Stomach smooth muscle (tissue), 2 donors: ENCODE measurements around the gene EN1.

Source experiments
- H3K27ac ChIP-seq: one replicate; pipeline ENCODE4 v1.7.0; 2013; ENCODE audit warnings: mild to moderate bottlenecking, low read length, inconsistent platforms
- H3K27me3 ChIP-seq, 2 donors: one replicate each; pipeline ENCODE4 v1.7.0; 2013; ENCODE audit warnings: low read length in 2 of 2; ENCODE audit not compliant: insufficient read depth in 2 of 2, control insufficient read depth in 1 of 2
- H3K36me3 ChIP-seq, 2 donors: one replicate each; pipeline ENCODE4 v1.7.0; 2013; ENCODE audit warnings: low read length in 2 of 2; ENCODE audit not compliant: control insufficient read depth in 2 of 2, insufficient read depth in 2 of 2
- H3K4me1 ChIP-seq: one replicate; pipeline ENCODE4 v1.7.0; 2013; ENCODE audit warnings: low read length; ENCODE audit not compliant: control insufficient read depth, insufficient read depth
- H3K4me3 ChIP-seq, 2 donors: one replicate each; pipeline ENCODE4 v1.7.0; 2013; ENCODE audit warnings: low read length in 2 of 2
- H3K9ac ChIP-seq, 2 donors: one replicate each; pipeline ENCODE4 v1.7.0; 2013; ENCODE audit warnings: low read length in 2 of 2, mild to moderate bottlenecking in 1 of 2
- H3K9me3 ChIP-seq, 2 donors: one replicate each; pipeline ENCODE4 v1.7.0; 2013; ENCODE audit warnings: low read length in 2 of 2; ENCODE audit not compliant: control insufficient read depth in 2 of 2
- donor health status: healthy.
- donor health status: Pancreatic carcinoma.

The EN1 gene

DNA sequence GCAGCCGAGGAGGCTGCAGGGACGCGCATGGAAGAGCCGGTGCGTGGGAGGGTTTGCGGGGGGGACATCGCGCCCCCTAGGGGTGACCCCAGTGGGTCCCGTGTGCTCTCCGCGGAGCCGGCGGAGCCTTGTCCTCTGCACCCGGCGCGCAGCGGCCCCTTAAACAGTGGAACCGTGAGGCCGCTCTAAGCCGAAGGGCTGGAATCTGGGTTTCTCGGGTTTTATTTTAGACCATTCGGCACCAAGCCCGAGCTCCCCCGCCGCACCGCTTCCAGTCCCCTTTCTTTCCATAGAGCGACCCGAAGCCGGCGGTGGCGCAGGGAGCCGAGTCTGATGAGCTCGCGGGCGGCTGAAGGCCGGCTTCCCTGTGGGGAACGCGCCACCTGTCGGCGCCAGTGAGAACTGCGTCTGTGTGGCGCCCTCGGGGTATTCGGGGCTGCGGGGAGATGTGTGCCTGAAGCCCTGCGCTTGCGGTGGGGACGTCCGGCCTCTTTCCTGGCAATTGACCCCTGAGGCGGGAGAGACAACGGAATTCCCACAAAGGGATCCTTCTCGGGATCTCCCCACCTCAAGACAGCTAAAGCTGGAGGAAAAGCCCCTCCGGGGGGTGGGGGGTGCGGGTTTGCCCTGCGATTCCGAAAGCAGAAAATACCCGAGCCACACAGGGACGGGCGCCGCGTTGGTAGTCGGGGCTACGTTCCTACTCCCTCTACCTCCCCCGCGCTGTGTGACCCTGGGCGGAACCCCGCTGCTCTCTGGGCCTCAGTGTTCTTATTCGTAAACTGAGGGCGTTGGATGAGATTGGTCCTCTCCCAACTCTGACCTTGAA is 8.2 kb upstream of the EN1 start:
- Histone ChIP-seq H3K4me3 (peak overlapping the region; percentile 29 to 52), H3K9ac (no peak overlapping the region), H3K9me3 (no peaks in the 10 kb centered on the region), H3K27ac (no peak overlapping the region), H3K4me1 (peaks cover 29% of the 10 kb centered on the region), H3K36me3 (no peaks in the 10 kb centered on the region), H3K27me3 (peaks cover 90 to 96% of the 10 kb centered on the region in 2 donors)

GRCh38 chr2:118854507-118855345 is 7.3 kb upstream of the EN1 start:
- Histone ChIP-seq H3K4me3 (no peak overlapping the region), H3K36me3 (no peaks in the 10 kb centered on the region), H3K4me1 (peaks cover 29% of the 10 kb centered on the region), H3K9me3 (no peaks in the 10 kb centered on the region), H3K9ac (no peak overlapping the region), H3K27me3 (peaks cover 91 to 100% of the 10 kb centered on the region in 2 donors), H3K27ac (no peak overlapping the region)

GRCh38 chr2:118853651-118854291 is 6.3 kb upstream of the EN1 start:
- peaks cover 92 to 100% of the 10 kb centered on the region in 2 donors for H3K27me3 ChIP-seq
- no peaks in the 10 kb centered on the region for H3K36me3 ChIP-seq
- no peaks in the 10 kb centered on the region for H3K9me3 ChIP-seq
- peaks cover 31% of the 10 kb centered on the region for H3K4me1 ChIP-seq
- no peak overlapping the region for H3K4me3 ChIP-seq
- H3K27ac ChIP-seq = no peak overlapping the region
- H3K9ac ChIP-seq = no peak overlapping the region

DNA sequence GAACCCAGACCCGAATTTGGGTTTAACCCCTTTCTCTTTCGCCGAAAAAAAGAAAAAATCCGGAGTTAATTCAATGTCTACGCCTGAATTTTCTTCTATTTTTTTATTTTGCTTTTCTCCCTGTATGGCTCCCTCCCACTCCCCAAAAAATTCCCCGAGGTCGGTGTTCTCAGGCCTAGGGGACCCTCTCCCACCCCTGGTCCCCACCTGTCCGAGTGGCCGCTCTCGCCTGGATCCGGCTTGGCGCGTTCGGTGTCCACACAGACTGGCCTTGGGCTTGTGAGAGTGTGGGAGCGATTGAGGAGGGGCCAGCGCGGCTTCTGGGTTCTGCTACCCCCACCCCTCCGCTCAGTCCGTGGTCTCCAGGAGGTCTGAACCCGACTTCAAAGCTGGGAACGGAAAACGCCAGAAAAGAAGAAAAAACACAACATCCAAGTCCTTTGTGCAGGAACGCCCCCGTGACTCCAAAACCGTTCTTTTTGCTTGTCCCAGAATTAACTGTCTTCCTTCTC is 5.7 kb upstream of the EN1 start:
- H3K9ac ChIP-seq = no peak overlapping the region
- H3K4me1 ChIP-seq = peaks cover 36% of the 10 kb centered on the region
- H3K27ac ChIP-seq = no peak overlapping the region
- no peaks in the 10 kb centered on the region for H3K36me3 ChIP-seq
- H3K27me3 ChIP-seq = peaks cover 92 to 100% of the 10 kb centered on the region in 2 donors
- H3K9me3 ChIP-seq = no peaks in the 10 kb centered on the region
- no peak overlapping the region for H3K4me3 ChIP-seq

GRCh38 chr2:118852605-118853128 is 5.2 kb upstream of the EN1 start:
- H3K4me3 ChIP-seq = no peak overlapping the region
- no peaks in the 10 kb centered on the region for H3K9me3 ChIP-seq
- no peaks in the 10 kb centered on the region for H3K36me3 ChIP-seq
- no peak overlapping the region for H3K9ac ChIP-seq
- peaks cover 38% of the 10 kb centered on the region for H3K4me1 ChIP-seq
- H3K27me3 ChIP-seq = peaks cover 92 to 100% of the 10 kb centered on the region in 2 donors
- no peak overlapping the region for H3K27ac ChIP-seq

GRCh38 chr2:118851650-118852049 is 4.2 kb upstream of the EN1 start:
- Histone ChIP-seq H3K9ac (no peak overlapping the region), H3K27ac (no peak overlapping the region), H3K36me3 (no peaks in the 10 kb centered on the region), H3K4me1 (peaks cover 34% of the 10 kb centered on the region), H3K4me3 (no peak overlapping the region), H3K9me3 (no peaks in the 10 kb centered on the region), H3K27me3 (peaks cover 83 to 99% of the 10 kb centered on the region in 2 donors)

- H3K27me3 ChIP-seq = peaks cover 79 to 97% of the 10 kb centered on the region in 2 donors
- H3K4me1 ChIP-seq = peaks cover 28% of the 10 kb centered on the region
- H3K9ac ChIP-seq = no peak overlapping the region
- H3K9me3 ChIP-seq = no peaks in the 10 kb centered on the region
- no peak overlapping the region for H3K4me3 ChIP-seq
- no peak overlapping the region for H3K27ac ChIP-seq
- no peaks in the 10 kb centered on the region for H3K36me3 ChIP-seq
Observed at GRCh38 chr2:118850901-118851415, 3.5 kb upstream of the EN1 start.

- H3K36me3 ChIP-seq = no peaks in the 10 kb centered on the region
- H3K4me1 ChIP-seq = peaks cover 22% of the 10 kb centered on the region
- H3K27me3 ChIP-seq = peaks cover 80 to 97% of the 10 kb centered on the region in 2 donors
- no peak overlapping the region for H3K27ac ChIP-seq
- H3K9me3 ChIP-seq = no peaks in the 10 kb centered on the region
- no peak overlapping the region for H3K4me3 ChIP-seq
- H3K9ac ChIP-seq = no peak overlapping the region
Observed at GRCh38 chr2:118850168-118850900, 2.9 kb upstream of the EN1 start.

DNA sequence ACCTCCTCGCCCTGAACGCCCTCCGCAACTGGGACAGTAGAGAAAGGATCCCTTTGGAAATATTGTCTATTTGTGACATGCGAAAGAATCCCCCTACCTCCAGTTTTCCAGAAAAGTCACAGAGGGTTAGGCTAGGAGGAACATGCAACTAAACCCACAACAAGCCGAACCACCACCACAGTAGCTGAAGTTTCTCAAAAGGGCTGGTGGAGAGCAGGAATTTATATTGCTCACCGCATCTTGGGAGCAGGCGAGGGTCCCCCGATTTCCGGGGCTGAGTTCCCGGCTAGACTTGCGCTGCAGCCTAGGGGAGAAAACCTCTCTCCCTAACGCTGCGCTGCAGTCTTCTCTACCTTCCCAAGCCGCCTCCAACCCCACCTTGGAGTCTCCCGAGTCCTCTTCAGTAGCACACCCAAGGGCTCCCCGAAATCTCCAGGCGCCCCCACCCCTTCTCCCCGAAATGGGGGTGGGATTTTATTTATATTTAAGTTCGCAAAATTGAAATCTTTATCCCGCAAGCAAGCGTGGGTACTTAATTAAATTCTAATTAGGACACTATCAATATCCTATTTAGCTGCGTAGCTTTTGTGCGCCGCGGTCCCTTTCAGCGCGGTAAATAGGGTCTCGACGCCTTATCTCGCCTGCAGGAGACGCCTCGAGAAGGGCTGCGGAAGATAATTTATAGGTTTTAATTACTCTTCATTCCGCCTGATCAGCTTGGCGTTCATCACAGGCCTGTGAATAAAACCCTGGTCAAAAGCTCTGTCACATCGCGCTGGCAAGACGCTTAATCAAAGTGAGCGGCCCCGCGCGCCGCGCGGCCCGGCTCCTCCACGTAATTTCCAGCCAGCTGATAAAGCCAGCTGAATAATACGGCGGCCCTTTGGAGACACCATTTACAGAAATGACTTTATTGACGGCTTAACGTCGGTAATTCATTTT is 2.0 kb upstream of the EN1 start:
- no peak overlapping the region for H3K4me3 ChIP-seq
- H3K27ac ChIP-seq = no peak overlapping the region
- no peaks in the 10 kb centered on the region for H3K9me3 ChIP-seq
- peaks cover 80 to 97% of the 10 kb centered on the region in 2 donors for H3K27me3 ChIP-seq
- no peaks in the 10 kb centered on the region for H3K36me3 ChIP-seq
- peaks cover 19% of the 10 kb centered on the region for H3K4me1 ChIP-seq
- no peak overlapping the region for H3K9ac ChIP-seq
